ENCODE results near the gene RPRD1B.

GRCh38 chr20:38131588-38132121, 98.1 kb downstream of the RPRD1B start:
- TF ChIP-seq CTCF (IDR thresholded peaks at IDR 0.05; ENCODE audit: low read depth, low read length) (no peak), MAX (IDR thresholded peaks at IDR 0.05; ENCODE audit: low read depth, low read length) (no peak), POLR2A (IDR thresholded peaks at IDR 0.05; ENCODE audit: extremely low read depth, insufficient read length) (no peak), MYC (IDR thresholded peaks at IDR 0.05; ENCODE audit: low read depth, low read length) (no peak)
